Endothelial cell of umbilical vein (primary cell): ENCODE measurements around the gene BNC1. TPM values are rescaled to one million over a fixed set of nuclear protein-coding genes. Genes with fewer than 3 reads are reported as not detected.

Experiments used
- BruUV-seq: library from RNA; stranded (reverse); fragments of 400-500 nt; replicated peaks from 2 replicates; lab custom pipeline; 2021; lab: Mats Ljungman, UMichigan
- CTCF ChIA-PET: fragments of 300-600, 350-600 bp; sonication (Branson Sonifier 250); formaldehyde crosslinking; loops from one replicate; lab custom pipeline; 2021; ENCODE audit warnings: antibody characterized with exemption, inconsistent platforms; lab: Charles Lee
- POLR2A ChIA-PET: fragments of 300-600, 350-600 bp; sonication (Branson Sonifier 250); formaldehyde crosslinking; loops from one replicate; lab custom pipeline; 2021; ENCODE audit warnings: antibody characterized with exemption, inconsistent platforms; lab: Charles Lee
- DNase-seq: peaks from one replicate; pipeline ENCODE4 v3.0.0-alpha.2; 2011; ENCODE audit warnings: low read depth, low spot score
- FAIRE-seq: peaks from 2 replicates; lab custom pipeline; 2011; peaks lifted over from hg19 to GRCh38; lab: Jason Lieb, UNC
- H2AFZ ChIP-seq: 2 replicates; pipeline ENCODE4 v1.6.0; 2012; ENCODE audit warnings: low read depth, low read length, control low read depth, inconsistent platforms
- H3K27ac ChIP-seq: 2 replicates; pipeline ENCODE4 v1.5.1; 2011; ENCODE audit warnings: low read depth, mild to moderate bottlenecking, control low read depth, low read length, moderate library complexity; ENCODE audit not compliant: insufficient read depth
- H3K27me3 ChIP-seq, 2 experiments: 2 replicates each; pipeline versions ENCODE4 v1.6.0 to v1.6.1; 2011; ENCODE audit warnings: low read length in 2 of 2, mixed read lengths in 1 of 2; ENCODE audit not compliant: control insufficient read depth in 2 of 2, insufficient read depth in 2 of 2
- H3K36me3 ChIP-seq, 2 experiments: 2 replicates in 1 of 2; 3 replicates in 1 of 2; pipeline ENCODE4 v1.5.1; 2011; ENCODE audit warnings: low read length in 2 of 2, mild to moderate bottlenecking in 1 of 2, moderate library complexity in 1 of 2; ENCODE audit not compliant: control insufficient read depth in 2 of 2, insufficient read depth in 2 of 2; ENCODE audit errors: extremely low read depth in 1 of 2
- H3K4me1 ChIP-seq: 3 replicates; pipeline ENCODE4 v1.5.1; 2011; ENCODE audit warnings: mild to moderate bottlenecking, low read length; ENCODE audit not compliant: control insufficient read depth, insufficient read depth; ENCODE audit errors: extremely low read depth
- H3K4me2 ChIP-seq: 2 replicates; pipeline ENCODE4 v1.6.1; 2011; ENCODE audit warnings: low read length, control low read depth, mixed read lengths; ENCODE audit not compliant: insufficient read depth
- H3K4me3 ChIP-seq, 3 experiments: fragments of 200-600 bp in 1 of 3; sonication (generic), shearing (Covaris generic) in 1 of 3; replicated peaks in 1 of 3; 2 replicates each; pipeline ENCODE4 v1.5.1; 2011 to 2016; ENCODE audit warnings: control low read depth in 3 of 3, low read length in 3 of 3, mild to moderate bottlenecking in 2 of 3, inconsistent platforms in 1 of 3, low read depth in 1 of 3, moderate library complexity in 1 of 3; ENCODE audit not compliant: insufficient read depth in 1 of 3
- H3K79me2 ChIP-seq: 2 replicates; pipeline ENCODE4 v1.6.0; 2012; ENCODE audit warnings: low read length, inconsistent platforms; ENCODE audit not compliant: control insufficient read depth, insufficient read depth
- H3K9ac ChIP-seq: replicated peaks from 2 replicates; pipeline ENCODE3; 2011; ENCODE audit warnings: low read length, control low read depth; ENCODE audit not compliant: insufficient read depth; ENCODE audit errors: extremely low read depth
- H3K9me1 ChIP-seq: replicated peaks from 3 replicates; pipeline ENCODE4 v1.6.0; 2011; ENCODE audit warnings: mild to moderate bottlenecking, low read length; ENCODE audit not compliant: control insufficient read depth, insufficient read depth; ENCODE audit errors: extremely low read depth
- H3K9me3 ChIP-seq: replicated peaks from 2 replicates; pipeline ENCODE4 v1.5.1; 2012; ENCODE audit warnings: low read length, inconsistent platforms; ENCODE audit not compliant: control insufficient read depth, insufficient read depth
- H4K20me1 ChIP-seq: replicated peaks from 2 replicates; pipeline ENCODE3; 2011; ENCODE audit warnings: mild to moderate bottlenecking, low read length; ENCODE audit not compliant: control insufficient read depth, insufficient read depth; ENCODE audit errors: extremely low read depth
- CTCF ChIP-seq, 2 donors: IDR thresholded peaks; 1 replicate in 1 of 2; 2 replicates in 1 of 2; pipeline ENCODE4 v1.5.1; 2011; ENCODE audit warnings: low read length in 2 of 2, mild to moderate bottlenecking in 2 of 2, moderate library complexity in 2 of 2, control low read depth in 1 of 2, inconsistent platforms in 1 of 2, low read depth in 1 of 2; ENCODE audit not compliant: insufficient read depth in 1 of 2; ENCODE audit errors: extremely low read depth in 1 of 2
- EZH2 ChIP-seq: IDR thresholded peaks from 2 replicates; pipeline ENCODE4 v1.6.1; 2012; ENCODE audit warnings: borderline replicate concordance, low read depth, mild to moderate bottlenecking, moderate library complexity, low read length, inconsistent platforms; ENCODE audit not compliant: severe bottlenecking
- FOS ChIP-seq: IDR thresholded peaks from 2 replicates; pipeline ENCODE4 v1.6.1; 2011; ENCODE audit warnings: mild to moderate bottlenecking, low read length, moderate library complexity, borderline replicate concordance; ENCODE audit not compliant: insufficient read depth
- GATA2 ChIP-seq: IDR thresholded peaks from 2 replicates; pipeline ENCODE4 v1.7.0; 2011; ENCODE audit warnings: low read depth, mild to moderate bottlenecking, moderate library complexity, mixed read lengths, low read length; ENCODE audit not compliant: insufficient read length, insufficient read depth
- JUN ChIP-seq: IDR thresholded peaks from 2 replicates; pipeline ENCODE4 v1.6.1; 2011; ENCODE audit warnings: borderline replicate concordance, low read depth; ENCODE audit not compliant: insufficient read length, insufficient read depth
- MAX ChIP-seq: IDR thresholded peaks from 2 replicates; pipeline ENCODE4 v1.6.1; 2011; ENCODE audit not compliant: insufficient read depth, insufficient read length
- MYC ChIP-seq: IDR thresholded peaks from one replicate; pipeline ENCODE4 v1.6.1; 2011; ENCODE audit warnings: mild to moderate bottlenecking, low read depth, low read length
- POLR2A ChIP-seq: IDR thresholded peaks from 2 replicates; pipeline ENCODE4 v1.6.1; 2012; ENCODE audit warnings: low read depth, mild to moderate bottlenecking, control low read depth, low read length
- POLR2AphosphoS5 ChIP-seq: IDR thresholded peaks from 2 replicates; pipeline ENCODE4 v1.6.1; 2012; ENCODE audit warnings: low read depth, mild to moderate bottlenecking, control low read depth, low read length, moderate library complexity; ENCODE audit not compliant: insufficient read depth
- dilution Hi-C: fragments of 300-500 bp; cut with MboI; formaldehyde crosslinking; loops from one replicate; pipeline ENCODE4 v1.15.0; 2019; ENCODE audit warnings: low sequenced_read_pairs; ENCODE audit not compliant: extremely low pct_ligation_motif_present
- intact Hi-C: fragments of 100-400 bp; cut with micrococcal nuclease; formaldehyde crosslinking; loops from one replicate; pipeline ENCODE4 v1.10.0; 2022
- polyA plus RNA-seq, 4 experiments: library from polyadenylated mRNA; depleted of rRNA in 3 of 4; stranded (reverse) in 3 of 4; unstranded in 1 of 4; fragments of >200 nt; gene quantifications; 2 replicates each; pipeline versions ENCODE4 v1.2.1 to v1.2.3, GENCODE V29; 2011 to 2012; ENCODE audit warnings: missing spikeins in 1 of 4
- total RNA-seq: library from RNA; stranded (reverse); gene quantifications from 2 replicates; pipeline ENCODE4 v1.2.3, GENCODE V29; 2021

The BNC1 gene
- total and polyA plus RNA-seq, 2 donors (not counting 3 experiments of a cell fraction or from before 2014, with no cell fraction given), result 3.4 to 3.9 TPM

GRCh38 chr15:83306561-83306960, 22.1 kb upstream of the BNC1 start:
- peaks cover 15% of the 10 kb centered on the region for H3K4me1 ChIP-seq
- no peak for FAIRE-seq
- DNase-seq, result no peak
- intact Hi-C loops (loop anchor here (2.0 kb wide), 1 partner anchor 20 kb away; no protein-coding TSS in a partner anchor), dilution Hi-C loops (no loop called here)
- H3K9ac ChIP-seq, result no peak overlapping the region
- H2AFZ ChIP-seq, result no peak overlapping the region
- no peak overlapping the region for H3K4me2 ChIP-seq
- no peaks in the 10 kb centered on the region for H3K36me3 ChIP-seq
- H3K27ac ChIP-seq, result no peak overlapping the region
- H3K9me3 ChIP-seq, result no peaks in the 10 kb centered on the region
- BruUV-seq, result no TSS peak
- ChIA-PET POLR2A (no interaction called here), CTCF (interaction anchor here (0.7 to 1.6 kb wide), 3 partner anchors 22 to 58 kb away, joined by 3 to 4 read pairs (median 3); partner anchors contain the start of gene BNC1)
- no peaks in the 10 kb centered on the region for H3K27me3 ChIP-seq
- TF ChIP-seq MAX (no peak), FOS (no peak), GATA2 (no peak), EZH2 (no peak), JUN (no peak), POLR2AphosphoS5 (no peak), MYC (no peak), POLR2A (no peak), CTCF (IDR thresholded peaks at IDR 0.05; ENCODE audit: extremely low read depth in 1 of 2, insufficient read depth in 1 of 2, low read depth in 1 of 2, low read length in 2 of 2) (no peak)
- no peaks in the 10 kb centered on the region for H3K79me2 ChIP-seq
- no peak overlapping the region for H3K4me3 ChIP-seq
- H3K9me1 ChIP-seq, result no peaks in the 10 kb centered on the region
- H4K20me1 ChIP-seq, result no peaks in the 10 kb centered on the region
